Keratinocyte (primary cell): Measurements from ENCODE around the gene ATL1. TPM values are rescaled to one million over a fixed set of nuclear protein-coding genes. Genes with fewer than 3 reads are reported as not detected.

Experiments used
- DNase-seq: peaks from one replicate; pipeline ENCODE4 v3.0.0-alpha.2; 2011; ENCODE audit warnings: low read depth, missing footprints, low spot score
- FAIRE-seq: peaks from 2 replicates; lab custom pipeline; 2011; peaks lifted over from hg19 to GRCh38; lab: Jason Lieb, UNC
- H2AFZ ChIP-seq: 2 replicates; pipeline ENCODE4 v1.6.0; 2012; ENCODE audit warnings: low read length, control low read depth, inconsistent platforms; ENCODE audit not compliant: control insufficient read depth
- H3K27ac ChIP-seq: 2 replicates; pipeline ENCODE4 v1.5.1; 2011; ENCODE audit warnings: low read length; ENCODE audit not compliant: control insufficient read depth, insufficient read depth
- H3K27me3 ChIP-seq: 3 replicates; pipeline ENCODE4 v1.6.0; 2011; ENCODE audit warnings: low read length; ENCODE audit not compliant: control insufficient read depth, insufficient read depth; ENCODE audit errors: extremely low read depth
- H3K36me3 ChIP-seq, 2 experiments: 2 replicates in 1 of 2; 3 replicates in 1 of 2; pipeline ENCODE4 v1.5.1; 2011; ENCODE audit warnings: low read length in 2 of 2, mild to moderate bottlenecking in 1 of 2; ENCODE audit not compliant: control insufficient read depth in 2 of 2, insufficient read depth in 2 of 2; ENCODE audit errors: extremely low read depth in 1 of 2
- H3K4me1 ChIP-seq: 3 replicates; pipeline ENCODE4 v1.5.1; 2011; ENCODE audit warnings: low read length; ENCODE audit not compliant: control insufficient read depth, insufficient read depth; ENCODE audit errors: extremely low read depth
- H3K4me2 ChIP-seq: 3 replicates; pipeline ENCODE4 v1.6.0; 2011; ENCODE audit warnings: low read depth, low read length; ENCODE audit not compliant: control insufficient read depth, insufficient read depth; ENCODE audit errors: extremely low read depth
- H3K4me3 ChIP-seq, 3 experiments: fragments of 200-600 bp in 1 of 3; sonication (generic) in 1 of 3; 2 replicates in 2 of 3; 3 replicates in 1 of 3; pipeline ENCODE4 v1.5.1; 2011 to 2016; ENCODE audit warnings: low read length in 3 of 3, mild to moderate bottlenecking in 3 of 3, control low read depth in 2 of 3, inconsistent platforms in 1 of 3, low read depth in 1 of 3, mixed read lengths in 1 of 3, mixed run types in 1 of 3, moderate library complexity in 1 of 3; ENCODE audit not compliant: control insufficient read depth in 2 of 3, insufficient read depth in 2 of 3; ENCODE audit errors: extremely low read depth in 1 of 3
- H3K79me2 ChIP-seq: 2 replicates; pipeline ENCODE4 v1.6.0; 2012; ENCODE audit warnings: low read length; ENCODE audit not compliant: control insufficient read depth, insufficient read depth
- H3K9ac ChIP-seq: 3 replicates; pipeline ENCODE4 v1.6.0; 2011; ENCODE audit warnings: low read length; ENCODE audit not compliant: control insufficient read depth, insufficient read depth; ENCODE audit errors: extremely low read depth
- H3K9me1 ChIP-seq: 3 replicates; pipeline ENCODE4 v1.6.0; 2011; ENCODE audit warnings: low read length; ENCODE audit not compliant: control insufficient read depth, insufficient read depth; ENCODE audit errors: extremely low read depth
- H3K9me3 ChIP-seq: 2 replicates; pipeline ENCODE4 v1.5.1; 2012; ENCODE audit warnings: low read depth, low read length; ENCODE audit not compliant: control insufficient read depth
- H4K20me1 ChIP-seq: 3 replicates; pipeline ENCODE4 v1.6.0; 2011; ENCODE audit warnings: low read length; ENCODE audit not compliant: control insufficient read depth, insufficient read depth; ENCODE audit errors: extremely low read depth
- EZH2 ChIP-seq: IDR thresholded peaks from one replicate; pipeline ENCODE4 v1.6.1; 2012; ENCODE audit warnings: inconsistent platforms, mild to moderate bottlenecking, low read length, moderate library complexity
- dilution Hi-C: fragments of 300-500 bp; cut with MboI; formaldehyde crosslinking; loops from one replicate; pipeline ENCODE4 v1.7.0; 2020; ENCODE audit warnings: low sequenced_read_pairs; ENCODE audit not compliant: extremely low pct_ligation_motif_present
- polyA plus RNA-seq, 5 experiments: library from polyadenylated mRNA; depleted of rRNA in 3 of 5; stranded (reverse) in 3 of 5; stranded (forward) in 1 of 5; unstranded in 1 of 5; fragments of >200 nt; gene quantifications; 1 replicate in 1 of 5; 2 replicates in 3 of 5; 3 replicates in 1 of 5; pipeline versions ENCODE4 v1.2.1 to v1.2.3, GENCODE V29; 2011 to 2012; ENCODE audit warnings: missing spikeins in 2 of 5, low read depth in 1 of 5, low replicate concordance in 1 of 5
- TF ChIP-seq, protein P1 (sequence below), 3 experiments: IDR thresholded peaks in 1 of 3; conservative IDR thresholded peaks in 1 of 3; optimal IDR thresholded peaks in 1 of 3; 2 replicates in 2 of 3; 3 replicates in 1 of 3; pipeline versions ENCODE3 to v1.5.1; 2011; ENCODE audit warnings: low read length in 3 of 3, mild to moderate bottlenecking in 3 of 3, moderate library complexity in 2 of 3, control low read depth in 1 of 3, inconsistent platforms in 1 of 3; ENCODE audit not compliant: insufficient read depth in 2 of 3; ENCODE audit errors: extremely low read depth in 1 of 3

Gene ATL1
- polyA plus RNA-seq, 1 donor (not counting 4 experiments of a cell fraction or from before 2014, with no cell fraction given) = 3.6 TPM

DNA sequence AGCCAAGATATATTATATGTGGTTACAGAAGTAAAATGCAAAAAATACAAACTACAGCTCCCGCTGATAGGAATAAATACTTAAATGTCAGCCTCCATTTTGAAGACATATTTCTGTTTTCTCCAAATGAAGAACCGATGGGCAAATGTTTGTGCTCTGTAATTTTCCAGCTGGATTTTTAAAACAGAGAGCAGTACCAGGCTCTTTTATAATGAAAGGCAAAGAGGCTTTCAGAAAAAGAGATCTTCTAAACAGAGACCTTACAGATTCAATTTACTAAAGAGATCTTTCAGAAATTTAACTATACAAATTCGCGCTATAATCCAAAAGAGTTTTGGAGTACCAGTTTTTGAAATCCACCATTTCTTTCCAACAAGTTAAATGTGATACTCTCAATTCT is 47.5 kb upstream of the ATL1 start:
- H3K27ac ChIP-seq = no peak overlapping the region

DNA sequence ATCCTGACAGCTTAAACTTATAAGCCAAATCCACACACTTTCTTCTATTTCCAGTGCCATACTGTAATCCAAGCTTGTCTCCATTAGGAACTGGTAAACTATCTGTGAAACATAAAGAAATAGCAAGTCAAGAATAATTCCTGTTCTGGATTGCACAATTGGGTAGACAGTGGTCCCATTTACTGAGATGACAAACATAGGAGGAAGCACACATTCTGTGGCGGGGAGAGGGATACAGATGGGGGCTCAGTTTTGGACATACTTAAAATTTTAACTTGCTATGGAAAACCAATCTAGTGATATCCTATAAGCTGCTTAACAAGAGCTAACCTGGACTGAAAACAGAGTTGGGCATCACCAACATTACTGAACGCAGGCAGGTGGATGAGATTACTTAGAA is 43.9 kb upstream of the ATL1 start:
- H3K4me2 ChIP-seq = no peak overlapping the region
- H3K9ac ChIP-seq = no peak overlapping the region
- FAIRE-seq = no peak
- H3K27ac ChIP-seq = no peak overlapping the region
- H3K79me2 ChIP-seq = peaks cover 93% of the 10 kb centered on the region
- no peak overlapping the region for H3K4me3 ChIP-seq
- TF ChIP-seq, protein P1, sequence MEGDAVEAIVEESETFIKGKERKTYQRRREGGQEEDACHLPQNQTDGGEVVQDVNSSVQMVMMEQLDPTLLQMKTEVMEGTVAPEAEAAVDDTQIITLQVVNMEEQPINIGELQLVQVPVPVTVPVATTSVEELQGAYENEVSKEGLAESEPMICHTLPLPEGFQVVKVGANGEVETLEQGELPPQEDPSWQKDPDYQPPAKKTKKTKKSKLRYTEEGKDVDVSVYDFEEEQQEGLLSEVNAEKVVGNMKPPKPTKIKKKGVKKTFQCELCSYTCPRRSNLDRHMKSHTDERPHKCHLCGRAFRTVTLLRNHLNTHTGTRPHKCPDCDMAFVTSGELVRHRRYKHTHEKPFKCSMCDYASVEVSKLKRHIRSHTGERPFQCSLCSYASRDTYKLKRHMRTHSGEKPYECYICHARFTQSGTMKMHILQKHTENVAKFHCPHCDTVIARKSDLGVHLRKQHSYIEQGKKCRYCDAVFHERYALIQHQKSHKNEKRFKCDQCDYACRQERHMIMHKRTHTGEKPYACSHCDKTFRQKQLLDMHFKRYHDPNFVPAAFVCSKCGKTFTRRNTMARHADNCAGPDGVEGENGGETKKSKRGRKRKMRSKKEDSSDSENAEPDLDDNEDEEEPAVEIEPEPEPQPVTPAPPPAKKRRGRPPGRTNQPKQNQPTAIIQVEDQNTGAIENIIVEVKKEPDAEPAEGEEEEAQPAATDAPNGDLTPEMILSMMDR (optimal IDR thresholded peaks at IDR 0.05 in 1 of 3, IDR thresholded peaks at IDR 0.05 in 1 of 3, conservative IDR thresholded peaks at IDR 0.05 in 1 of 3; ENCODE audit: extremely low read depth in 1 of 3, insufficient read depth in 2 of 3, low read length in 3 of 3) = no peak
- no peak for TF ChIP-seq EZH2
- no peaks in the 10 kb centered on the region for H3K27me3 ChIP-seq
- no peak for DNase-seq
- no peak overlapping the region for H2AFZ ChIP-seq
- no peaks in the 10 kb centered on the region for H3K9me3 ChIP-seq
- no peaks in the 10 kb centered on the region for H3K9me1 ChIP-seq
- dilution Hi-C loops = no loop called here
- H3K4me1 ChIP-seq = peaks cover 15% of the 10 kb centered on the region
- H4K20me1 ChIP-seq = no peaks in the 10 kb centered on the region
- no peaks in the 10 kb centered on the region for H3K36me3 ChIP-seq

More for the DNA sequence above, 47.5 kb upstream of the ATL1 start:
- H2AFZ ChIP-seq = no peak overlapping the region
- H3K9me3 ChIP-seq = no peaks in the 10 kb centered on the region
- no peaks in the 10 kb centered on the region for H3K9me1 ChIP-seq
- TF ChIP-seq EZH2 = no peak
- TF ChIP-seq, protein P1 (optimal IDR thresholded peaks at IDR 0.05 in 1 of 3, IDR thresholded peaks at IDR 0.05 in 1 of 3, conservative IDR thresholded peaks at IDR 0.05 in 1 of 3; ENCODE audit: extremely low read depth in 1 of 3, insufficient read depth in 2 of 3, low read length in 3 of 3) = no peak
- H3K4me2 ChIP-seq = no peak overlapping the region
- H3K4me3 ChIP-seq = no peak overlapping the region
- dilution Hi-C loops = no loop called here
- no peaks in the 10 kb centered on the region for H3K4me1 ChIP-seq
- FAIRE-seq = no peak
- H3K9ac ChIP-seq = no peak overlapping the region
- H3K27me3 ChIP-seq = no peaks in the 10 kb centered on the region
- H3K79me2 ChIP-seq = peaks cover 75% of the 10 kb centered on the region
- no peak for DNase-seq
- no peaks in the 10 kb centered on the region for H4K20me1 ChIP-seq
- no peaks in the 10 kb centered on the region for H3K36me3 ChIP-seq
